Hepatic stellate cell (primary cell): ENCODE results near the gene MAP2K7.
"Not testable (repeated sequence)": the region's sequence is repeated elsewhere in the genome, so short reads cannot be mapped to it uniquely, and the experiment has no call there.

Source experiments
- DNase-seq: peaks from one replicate; pipeline ENCODE4 v3.0.0; 2011; ENCODE audit warnings: low spot score

Gene MAP2K7

DNA sequence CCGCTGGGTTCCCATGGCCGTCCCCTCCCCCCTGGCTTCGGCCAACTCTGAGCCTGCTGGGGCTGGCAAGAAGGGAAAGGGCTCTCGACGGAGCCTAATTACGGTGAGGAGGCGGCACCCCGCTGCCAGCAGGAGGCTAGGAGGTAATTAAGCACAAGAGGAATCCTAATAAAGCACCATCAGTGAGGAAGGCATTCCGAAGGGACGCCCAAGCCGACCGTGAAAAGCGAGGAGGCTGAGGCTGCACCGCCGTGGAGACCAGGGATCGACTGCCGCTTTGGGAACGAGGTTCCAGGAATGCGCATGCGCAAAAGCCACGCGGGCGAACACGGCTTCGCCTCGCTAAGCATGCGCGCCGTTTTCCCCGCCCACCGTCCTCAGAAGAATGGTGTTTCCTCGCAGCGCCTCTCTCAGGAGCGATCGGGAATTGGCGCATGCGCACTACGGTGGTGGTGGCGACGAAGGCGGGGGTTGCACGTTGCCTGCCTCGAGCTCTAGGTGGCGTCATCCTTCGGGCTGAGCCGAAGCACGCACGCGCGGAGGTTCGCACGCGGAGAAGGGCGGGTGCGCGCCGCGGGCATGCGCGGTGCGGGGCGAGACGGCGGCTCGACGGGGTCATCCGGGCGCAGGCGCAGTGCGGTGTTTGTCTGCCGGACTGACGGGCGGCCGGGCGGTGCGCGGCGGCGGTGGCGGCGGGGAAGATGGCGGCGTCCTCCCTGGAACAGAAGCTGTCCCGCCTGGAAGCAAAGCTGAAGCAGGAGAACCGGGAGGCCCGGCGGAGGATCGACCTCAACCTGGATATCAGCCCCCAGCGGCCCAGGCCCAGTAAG is at the start of gene MAP2K7:
TSS of gene MAP2K7 (plus strand) at position 634 of the 830 bp plus-strand sequence. CDS start at position 702, 68 bp downstream.
- peak; percentile 100 for DNase-seq

DNA sequence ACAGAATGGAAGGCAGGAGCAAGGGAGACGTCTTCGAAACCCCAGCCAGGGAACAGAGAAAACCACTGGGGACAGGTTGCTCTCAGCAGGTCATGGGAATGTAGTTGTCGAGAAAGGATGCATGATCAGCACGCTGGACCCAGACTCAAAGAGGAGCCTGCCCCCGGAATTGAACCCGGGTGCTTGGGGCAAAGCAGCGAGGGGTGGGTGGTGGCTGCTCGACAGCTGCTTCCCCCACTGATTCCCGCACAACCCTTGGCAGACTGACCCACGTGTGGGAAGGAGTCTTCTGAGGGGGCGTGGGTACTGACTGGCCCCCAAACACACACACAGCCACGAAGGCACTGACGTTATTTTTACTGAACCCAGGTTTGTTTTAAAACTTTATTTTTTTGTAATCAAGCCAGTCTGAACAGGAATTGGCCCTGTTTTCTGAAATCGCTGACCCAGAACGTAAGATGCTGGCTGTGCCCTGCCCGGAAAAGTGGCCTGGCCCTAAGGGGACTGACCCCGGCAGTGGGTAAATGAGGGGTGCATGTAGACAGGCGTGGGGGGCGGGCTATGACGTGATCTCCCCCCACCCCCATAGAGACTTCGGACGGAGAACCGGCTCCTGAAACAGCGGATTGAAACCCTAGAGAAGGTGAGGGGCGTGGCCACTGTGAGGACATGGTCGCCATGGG is 48.1 kb upstream of the MAP2K7 start:
- no peak for DNase-seq

DNA sequence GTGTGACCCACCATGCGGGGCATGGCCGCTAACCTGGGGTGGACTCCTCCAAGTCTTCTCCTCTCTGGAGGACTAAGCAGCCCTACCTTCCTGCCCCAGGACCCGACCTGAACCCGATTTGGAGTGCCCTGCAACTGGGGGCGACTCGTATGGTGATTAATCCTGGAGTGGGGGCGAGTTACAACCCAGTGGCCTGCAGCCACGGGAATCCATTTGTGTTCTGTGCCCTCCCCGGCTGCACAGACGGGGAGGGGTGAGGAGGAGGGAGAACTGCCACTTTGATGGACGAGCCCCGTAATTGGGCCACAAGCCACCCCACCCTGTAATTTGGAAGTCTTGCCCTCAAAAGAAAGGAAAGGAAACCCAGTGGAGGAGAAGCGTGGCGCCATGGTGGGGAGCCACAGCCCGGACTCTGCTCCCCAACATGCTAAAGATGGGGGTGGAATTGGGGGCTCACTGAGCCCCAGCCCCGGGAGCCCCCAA is 47.5 kb upstream of the MAP2K7 start:
- no peak for DNase-seq

DNA sequence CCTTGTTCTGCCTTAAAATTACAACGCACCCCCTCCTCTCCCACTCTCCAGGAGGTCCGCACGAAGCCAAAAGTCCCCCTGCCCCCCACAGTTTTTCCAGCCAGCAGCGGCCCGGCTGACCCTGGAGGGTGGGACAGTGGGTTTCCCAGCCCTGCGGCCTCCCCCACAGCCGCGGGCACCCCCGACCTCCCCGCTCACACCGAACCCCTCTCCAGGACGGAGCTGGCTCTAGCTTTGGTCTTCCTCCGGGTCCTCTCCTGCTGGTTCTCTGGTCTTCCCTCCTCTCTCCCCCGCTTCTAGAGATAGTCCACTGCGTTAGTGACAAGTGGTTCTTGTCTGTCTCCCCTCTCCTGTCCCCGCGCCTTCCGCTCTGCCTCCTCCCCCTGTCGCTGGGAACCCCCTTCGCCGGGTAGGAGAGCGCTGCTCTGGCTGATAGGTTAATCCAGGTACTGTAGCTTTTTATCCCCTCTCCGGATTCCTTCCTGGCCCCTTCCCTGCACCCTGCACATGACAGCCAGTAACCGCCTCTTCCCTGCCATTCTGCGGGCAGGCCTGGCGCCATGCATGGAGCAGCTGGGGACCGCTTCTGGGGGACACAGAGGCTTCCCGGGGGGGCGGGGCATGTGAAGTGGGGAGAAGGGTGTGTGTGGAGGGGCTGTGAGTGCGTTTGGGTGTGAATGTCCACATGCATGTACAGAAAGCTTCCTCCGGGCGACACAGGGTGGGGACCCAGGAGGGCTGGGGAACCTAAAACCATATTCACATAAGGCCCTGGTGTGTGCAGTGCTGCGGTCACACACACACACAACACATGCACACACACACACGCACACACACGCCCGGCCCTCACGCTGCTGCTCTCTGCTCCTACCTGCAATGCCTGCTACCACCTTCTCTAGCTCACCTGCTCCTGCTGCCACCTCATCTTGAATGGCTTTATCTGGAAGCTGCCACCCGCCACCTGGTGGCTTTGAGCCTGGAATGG is 46.7 kb upstream of the MAP2K7 start:
- DNase-seq: no peak

DNA sequence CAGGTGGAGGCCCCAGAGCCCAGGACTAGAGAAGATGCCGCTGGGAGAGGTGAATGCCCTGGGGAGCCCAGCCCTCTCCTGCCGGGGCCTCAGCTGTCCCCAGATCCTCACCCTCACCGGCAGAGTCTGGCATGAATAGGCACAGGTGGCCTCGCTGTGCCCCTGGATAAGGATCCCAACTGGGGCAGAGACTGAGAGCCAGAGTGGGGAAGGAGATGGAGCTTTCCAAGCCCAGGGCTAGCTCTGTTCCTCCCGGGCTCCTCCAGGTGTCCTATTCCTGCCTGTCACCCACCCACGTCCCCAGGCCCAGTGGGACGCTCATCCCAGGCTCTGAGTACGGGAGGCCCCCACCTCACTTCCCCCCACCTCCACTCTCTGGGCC is 46.0 kb upstream of the MAP2K7 start:
- DNase-seq: no peak

DNA sequence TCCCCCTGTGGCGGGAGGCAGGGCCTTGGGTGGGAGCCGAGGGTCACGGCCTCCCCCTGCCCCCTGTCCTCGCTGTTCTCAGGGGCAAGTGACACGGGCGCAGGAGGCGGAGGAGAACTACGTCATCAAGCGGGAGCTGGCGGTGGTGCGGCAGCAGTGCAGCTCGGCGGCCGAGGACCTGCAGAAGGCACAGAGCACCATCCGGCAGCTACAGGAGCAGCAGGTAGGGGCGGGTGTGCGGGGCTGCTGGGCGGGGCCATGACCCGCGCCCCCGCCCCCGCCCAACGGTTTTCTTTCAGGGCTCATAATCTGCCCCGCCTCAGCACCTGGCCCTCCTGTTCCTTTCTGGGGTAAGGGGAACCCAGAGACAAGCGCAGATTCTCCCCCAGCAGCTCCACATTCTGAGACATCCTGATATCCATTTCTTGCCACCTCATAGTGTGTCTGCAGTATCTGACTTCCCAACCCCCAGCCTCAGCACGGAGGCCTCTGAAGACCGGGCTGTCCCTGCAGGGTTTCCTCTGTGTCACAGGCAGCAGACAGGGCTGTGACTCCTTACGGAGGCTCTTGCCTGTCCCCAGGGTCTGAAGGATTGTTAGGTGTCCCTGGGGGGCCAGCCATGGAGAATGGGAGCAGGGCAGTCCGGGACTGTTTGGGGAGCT is 45.4 kb upstream of the MAP2K7 start:
- DNase-seq: no peak

DNA sequence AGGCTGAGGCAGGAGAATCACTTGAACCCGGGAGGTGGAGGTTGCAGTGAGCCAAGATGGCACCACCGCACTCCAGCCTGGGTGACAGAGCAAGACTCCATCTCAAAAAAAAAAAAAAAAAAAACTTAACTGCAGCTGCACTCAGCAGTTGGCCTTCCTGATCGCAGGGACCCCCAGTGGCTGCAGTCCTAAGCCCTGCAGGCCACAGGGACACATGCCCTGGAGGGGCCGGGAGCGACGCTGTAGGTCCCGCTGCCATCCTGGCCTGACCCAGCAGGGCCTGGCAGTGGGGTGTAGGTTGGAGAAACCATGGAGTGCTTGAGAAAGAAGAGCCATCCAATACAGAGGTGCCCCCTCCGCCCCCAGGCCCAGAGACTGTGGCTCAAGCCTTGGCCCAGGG is 44.6 kb upstream of the MAP2K7 start:
- DNase-seq: not testable (repeated sequence)

DNA sequence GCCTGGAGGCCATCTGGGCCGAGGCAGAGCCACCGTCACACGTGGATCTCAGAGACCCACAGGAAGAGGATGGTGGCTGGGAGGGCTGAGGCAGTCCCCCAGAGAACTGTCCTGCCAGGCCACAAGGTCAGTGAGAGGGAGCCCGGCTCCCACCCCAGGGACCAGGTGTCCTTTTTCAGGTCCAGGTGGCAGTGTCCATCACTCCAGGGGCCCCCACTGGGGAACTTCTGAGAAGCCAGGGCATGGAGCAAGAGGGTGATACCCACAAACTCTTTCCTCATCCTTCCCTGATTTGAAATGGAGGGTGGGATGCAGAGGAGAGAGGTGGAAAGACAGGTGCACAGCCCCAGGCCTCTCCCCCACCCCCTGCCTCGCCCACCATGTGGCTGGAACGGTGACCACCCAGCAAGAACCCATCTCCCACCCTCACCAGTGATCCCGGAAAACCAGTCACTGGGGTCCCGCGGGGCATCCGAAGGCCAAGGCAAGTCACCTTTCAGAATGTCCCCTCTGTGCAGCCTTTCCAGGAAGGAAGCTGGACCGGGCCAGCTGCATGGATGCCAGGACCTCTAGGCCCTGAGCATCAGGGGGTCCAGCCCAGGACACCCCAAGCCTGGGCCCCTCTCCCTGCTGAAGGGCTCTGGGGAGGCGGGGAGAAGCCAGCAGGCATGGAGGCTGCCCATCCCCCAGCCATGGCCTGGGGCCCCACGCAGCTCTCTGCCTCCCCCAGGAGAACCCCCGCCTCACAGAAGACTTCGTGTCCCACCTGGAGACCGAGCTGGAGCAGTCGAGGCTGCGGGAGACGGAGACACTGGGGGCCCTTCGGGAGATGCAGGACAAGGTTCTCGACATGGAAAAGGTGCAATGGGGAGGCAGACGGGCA is 43.6 kb upstream of the MAP2K7 start:
- DNase-seq: no peak

DNA sequence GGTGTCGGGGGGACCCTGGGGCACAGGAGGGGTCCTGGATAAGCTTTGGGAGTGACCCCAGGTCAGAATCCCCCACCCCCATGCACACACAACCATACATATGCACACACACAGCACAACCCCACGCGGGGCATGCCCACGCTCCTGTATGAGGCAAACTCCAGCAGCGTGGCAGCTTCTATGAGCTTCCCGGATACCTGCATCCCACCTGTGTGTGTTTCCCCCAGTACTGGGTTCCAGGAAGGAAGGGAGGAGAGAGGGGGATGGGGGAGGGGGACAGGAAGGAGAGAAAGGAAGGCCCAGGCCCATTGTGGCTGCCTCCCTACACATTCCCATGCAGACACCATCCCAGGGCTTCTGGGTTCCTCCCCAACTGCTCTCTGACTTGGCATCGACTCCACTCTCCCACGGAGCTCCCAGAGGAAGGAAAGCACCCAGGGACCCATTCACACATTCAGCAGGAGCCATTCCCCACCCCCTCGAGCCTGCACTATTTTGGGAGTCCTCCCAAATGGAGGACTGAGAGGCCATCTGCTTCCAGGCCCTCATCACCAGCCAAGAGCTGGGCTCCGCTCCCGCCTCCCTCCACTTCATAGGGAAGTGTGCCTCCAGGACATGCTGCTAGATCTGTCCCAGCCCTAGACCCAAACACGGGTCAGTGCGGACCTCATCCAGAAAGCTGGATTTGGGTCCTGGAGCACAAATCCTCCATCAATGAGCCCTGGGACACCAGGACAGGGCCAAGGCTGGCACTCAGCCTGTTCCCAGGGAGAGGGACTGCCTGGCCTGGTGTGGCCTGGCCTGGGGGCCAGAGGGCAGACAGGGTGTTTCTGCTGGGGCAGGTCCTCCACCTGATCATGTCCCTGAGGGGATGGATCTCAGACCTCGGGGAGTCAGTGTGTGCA is 42.7 kb upstream of the MAP2K7 start:
- DNase-seq: no peak

DNA sequence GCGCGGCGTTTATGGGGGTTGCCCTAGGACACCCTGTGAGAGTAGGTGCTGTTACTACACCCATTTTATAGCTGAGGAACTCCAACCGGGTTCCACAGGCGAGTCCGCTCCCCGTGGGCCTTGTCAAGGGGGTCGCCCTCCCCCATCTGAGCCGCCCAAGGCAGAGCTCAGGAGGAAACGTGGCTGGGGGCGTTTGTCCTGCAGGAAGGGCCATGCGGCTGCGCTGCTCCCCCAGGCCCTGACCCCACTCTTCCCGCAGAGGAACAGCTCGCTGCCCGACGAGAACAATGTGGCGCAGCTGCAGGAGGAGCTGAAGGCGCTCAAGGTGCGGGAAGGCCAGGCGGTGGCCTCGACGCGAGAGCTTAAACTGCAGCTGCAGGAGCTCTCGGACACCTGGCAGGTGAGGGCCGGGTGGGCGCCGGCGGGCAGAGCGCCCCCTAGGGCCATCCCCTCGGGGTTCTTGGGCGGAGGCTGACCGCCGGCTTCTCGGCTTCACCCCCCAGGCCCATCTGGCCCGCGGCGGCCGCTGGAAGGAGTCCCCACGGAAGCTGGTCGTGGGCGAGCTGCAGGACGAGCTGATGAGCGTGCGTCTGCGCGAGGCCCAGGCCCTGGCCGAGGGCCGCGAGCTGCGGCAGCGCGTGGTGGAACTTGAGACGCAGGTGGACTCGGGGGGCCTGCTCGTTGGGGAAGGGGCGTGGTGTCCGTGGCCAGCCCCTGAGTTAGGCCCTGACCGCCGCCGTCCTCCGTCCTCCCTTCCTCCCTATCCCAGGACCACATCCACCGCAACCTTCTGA is 41.9 kb upstream of the MAP2K7 start:
- no peak for DNase-seq

DNA sequence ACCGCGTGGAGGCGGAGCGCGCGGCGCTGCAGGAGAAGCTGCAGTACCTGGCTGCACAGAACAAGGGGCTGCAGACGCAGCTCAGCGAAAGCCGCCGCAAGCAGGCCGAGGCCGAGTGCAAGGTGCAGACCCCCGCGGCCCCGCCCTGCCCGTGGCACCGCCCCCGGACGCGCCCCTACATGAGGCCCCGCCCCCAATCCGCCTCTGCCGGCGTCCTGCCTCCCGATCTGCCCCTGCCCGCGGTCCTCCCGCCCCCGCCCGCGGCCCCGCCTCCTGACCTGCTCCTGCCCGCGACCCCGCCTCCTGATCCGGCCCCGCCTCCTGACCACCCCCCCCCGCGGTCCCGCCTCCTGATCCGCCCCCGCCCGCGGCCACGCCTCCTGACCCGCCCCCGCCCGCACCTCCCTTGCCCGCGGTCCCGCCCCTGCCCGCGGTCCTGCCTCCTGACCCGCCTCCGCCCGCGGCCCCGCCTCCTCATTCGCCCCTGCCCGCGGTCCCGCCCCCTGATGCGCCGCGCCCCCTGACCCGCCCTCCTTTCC is 41.2 kb upstream of the MAP2K7 start:
- no peak for DNase-seq

DNA sequence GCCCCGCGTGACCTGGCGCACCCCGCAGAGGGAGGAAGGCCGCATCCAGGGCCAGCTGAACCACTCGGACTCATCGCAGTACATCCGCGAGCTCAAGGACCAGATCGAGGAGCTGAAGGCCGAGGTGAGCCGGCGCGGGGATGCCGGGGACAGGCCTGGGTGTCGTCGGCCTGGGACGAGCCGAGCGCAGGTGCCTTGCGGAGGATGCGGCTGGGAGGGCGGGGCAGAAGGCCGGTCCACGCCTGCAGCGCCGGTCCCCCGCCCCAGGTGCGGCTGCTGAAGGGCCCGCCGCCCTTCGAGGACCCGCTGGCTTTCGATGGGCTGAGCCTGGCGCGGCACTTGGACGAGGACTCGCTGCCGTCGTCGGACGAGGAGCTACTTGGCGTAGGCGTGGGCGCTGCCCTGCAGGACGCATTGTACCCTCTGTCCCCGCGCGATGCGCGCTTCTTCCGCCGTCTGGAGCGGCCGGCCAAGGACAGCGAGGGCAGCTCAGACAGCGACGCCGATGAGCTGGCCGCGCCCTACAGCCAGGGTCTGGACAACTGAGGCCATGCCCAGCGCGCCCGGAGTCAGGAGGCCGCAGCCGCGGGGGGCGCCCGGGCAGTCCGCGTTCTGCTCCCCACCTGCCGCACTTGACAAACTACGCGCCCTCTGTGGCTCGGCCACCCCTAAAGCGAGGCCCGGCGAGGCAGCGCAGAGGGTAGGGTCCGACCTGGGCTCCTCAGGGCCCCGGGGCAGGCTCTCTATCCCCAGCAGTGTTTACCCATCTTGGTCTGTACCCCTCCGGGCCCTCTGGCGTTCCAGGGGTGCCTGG is 40.3 kb upstream of the MAP2K7 start:
- no peak for DNase-seq

DNA sequence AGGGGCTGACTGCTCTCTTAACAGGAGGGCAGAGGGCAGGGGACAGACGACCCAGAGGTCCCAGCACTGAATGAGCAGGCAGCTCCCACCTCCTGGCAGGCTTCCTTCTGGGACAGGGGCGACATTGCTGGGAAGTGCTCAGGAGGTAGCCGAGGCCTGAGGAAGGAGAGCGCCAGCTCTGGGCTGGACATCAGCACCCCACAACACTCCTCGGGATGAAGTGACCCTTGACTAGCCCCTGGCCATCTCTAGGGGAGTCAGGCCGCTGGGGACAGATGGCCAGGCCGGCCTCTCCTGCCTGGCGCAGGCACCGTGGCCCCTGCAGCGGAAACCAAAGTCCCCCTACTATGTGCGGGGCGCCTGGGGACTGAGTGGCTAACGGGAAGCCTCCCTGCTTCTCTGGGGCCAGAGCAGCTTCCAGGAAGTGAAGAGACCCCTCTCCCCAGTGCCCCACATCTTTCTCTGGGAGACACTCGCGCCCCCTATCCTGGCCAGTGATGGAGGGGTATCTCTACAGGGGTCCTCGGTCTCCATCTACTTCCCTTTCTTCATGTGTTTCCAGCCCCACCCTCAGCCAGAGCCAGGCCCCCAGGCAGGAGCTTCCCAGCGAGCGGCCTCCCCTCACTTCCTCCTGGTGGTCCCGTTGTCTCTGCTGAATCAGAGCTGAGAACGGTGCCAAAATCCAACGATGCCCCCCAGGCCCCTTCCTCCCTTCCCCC is 39.5 kb upstream of the MAP2K7 start:
- no peak for DNase-seq

DNA sequence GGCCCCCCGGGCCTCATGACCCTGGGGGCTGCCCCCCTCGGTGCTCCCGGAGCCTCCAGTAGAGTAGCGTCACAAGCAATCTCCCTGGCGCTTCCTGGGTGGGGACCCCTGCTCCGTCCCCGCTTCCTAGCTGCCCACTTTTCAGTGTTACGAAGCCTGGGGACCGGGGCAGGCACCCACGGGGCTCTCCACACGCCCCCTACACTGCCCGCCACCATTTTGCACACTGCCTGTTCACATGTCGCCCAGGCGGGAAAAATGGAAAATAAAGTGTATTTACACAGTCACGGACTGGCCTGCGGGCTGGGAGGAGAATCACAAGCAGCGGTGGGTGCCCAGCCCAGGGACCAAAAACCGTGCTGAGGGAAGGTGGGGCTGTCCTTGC is 39.0 kb upstream of the MAP2K7 start:
- no peak for DNase-seq

DNA sequence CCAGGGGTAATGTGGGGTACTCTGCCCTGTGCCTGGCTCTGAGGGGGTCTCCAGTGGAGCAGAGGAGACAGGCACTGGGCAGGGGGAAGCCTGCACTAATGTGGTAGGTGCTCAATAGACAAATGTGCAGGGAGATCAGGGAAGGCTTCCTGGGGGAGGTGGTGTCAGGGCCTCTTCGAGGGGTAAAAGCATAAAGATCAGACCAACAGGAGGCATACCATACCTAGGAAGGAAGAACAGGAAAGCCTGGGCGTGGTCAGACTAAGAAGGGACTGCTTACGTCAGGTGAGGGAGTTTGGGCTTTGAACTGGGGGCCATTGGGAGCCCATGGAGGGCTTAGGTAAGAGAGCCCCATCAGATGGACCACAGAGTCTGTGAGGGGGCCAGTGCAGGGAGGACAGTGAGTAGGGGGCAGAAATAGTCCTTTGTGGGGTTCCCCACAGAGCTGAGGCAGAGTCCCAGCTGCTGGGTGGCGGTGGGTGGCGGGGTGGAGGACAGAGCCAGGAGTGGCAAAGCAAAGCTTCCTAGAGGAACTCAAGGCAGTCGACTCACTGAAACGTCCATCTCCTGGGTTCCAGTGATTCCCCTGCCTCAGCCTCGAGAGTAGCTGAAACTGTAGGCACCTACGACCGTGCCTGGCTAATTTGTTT is 38.3 kb upstream of the MAP2K7 start:
- no peak for DNase-seq

DNA sequence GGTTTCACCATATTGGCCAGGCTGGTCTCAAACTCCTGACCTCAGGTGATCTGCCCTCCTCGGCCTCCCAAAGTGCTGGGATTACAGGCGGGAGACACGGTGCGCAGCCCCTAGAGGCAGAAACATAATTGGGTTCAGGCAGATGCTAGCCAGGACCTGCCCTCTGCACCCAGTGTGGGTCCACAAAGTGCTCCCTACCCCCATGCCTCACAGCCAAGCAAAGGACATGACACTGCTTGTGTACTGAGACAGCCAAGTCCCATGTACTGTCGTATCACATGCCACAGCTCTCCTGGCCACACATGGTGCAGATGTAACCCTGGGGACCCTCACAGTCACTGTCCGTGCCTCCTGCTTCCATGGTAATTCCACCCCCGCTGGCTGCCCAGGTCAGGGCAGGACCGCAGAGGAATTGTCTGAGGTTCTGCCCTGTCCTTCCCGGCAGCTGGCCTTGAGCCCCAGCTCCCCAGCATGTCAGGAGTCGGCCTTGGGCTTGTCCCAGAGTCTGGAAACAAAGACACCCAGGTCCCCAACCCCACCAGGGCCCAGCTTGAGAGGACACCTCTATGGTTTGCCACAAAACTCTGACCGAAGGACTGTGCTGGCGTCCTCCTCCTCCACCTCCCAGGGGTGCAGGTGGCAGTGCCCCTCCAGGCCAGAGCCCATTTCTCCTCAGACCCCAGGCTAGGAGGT is 37.1 kb upstream of the MAP2K7 start:
- no peak for DNase-seq
